GM21423 (cell line): ENCODE measurements around the gene ACTR3C.

Source experiments
- ATAC-seq: cut with Tn5 transposase; IDR thresholded peaks from one replicate; pipeline ENCODE4 v1.9.1; 2021; ENCODE audit warnings: mild to moderate bottlenecking, moderate library complexity; ENCODE audit not compliant: unreplicated experiment

ACTR3C gene

GRCh38 chr7:150337179-150337578 lies 13.8 kb upstream of the ACTR3C start:
- no peak for ATAC-seq

GRCh38 chr7:150336746-150337145 lies 13.4 kb upstream of the ACTR3C start:
- no peak for ATAC-seq

GRCh38 chr7:150335774-150336112 lies 12.4 kb upstream of the ACTR3C start:
- ATAC-seq: no peak

GRCh38 chr7:150335108-150335773 lies 11.9 kb upstream of the ACTR3C start:
- ATAC-seq: no peak

GRCh38 chr7:150334108-150334507 lies 10.8 kb upstream of the ACTR3C start:
- no peak for ATAC-seq

- ATAC-seq: no peak
Observed at GRCh38 chr7:150333659-150334058, 10.3 kb upstream of the ACTR3C start.

- no peak for ATAC-seq
Observed at GRCh38 chr7:150332852-150333635, 9.7 kb upstream of the ACTR3C start.

GRCh38 chr7:150330211-150330885 lies 7.0 kb upstream of the ACTR3C start:
- ATAC-seq: no peak

GRCh38 chr7:150329331-150330120 lies 6.2 kb upstream of the ACTR3C start:
- ATAC-seq: no peak

- ATAC-seq: no peak
Observed at GRCh38 chr7:150327308-150327707, 4.0 kb upstream of the ACTR3C start.

GRCh38 chr7:150326657-150327268 lies 3.4 kb upstream of the ACTR3C start:
- ATAC-seq: no peak

GRCh38 chr7:150325901-150326300 lies 2.6 kb upstream of the ACTR3C start:
- ATAC-seq: no peak

GRCh38 chr7:150325110-150325611 lies 1.8 kb upstream of the ACTR3C start:
- no peak for ATAC-seq

- no peak for ATAC-seq
Observed at GRCh38 chr7:150324373-150324961, 1.1 kb upstream of the ACTR3C start.

- ATAC-seq: no peak
Observed at GRCh38 chr7:150323682-150324372, 482 bp upstream of the ACTR3C start.

- ATAC-seq: no peak
Observed at GRCh38 chr7:150322114-150322832, 1.1 kb downstream of the ACTR3C start.

- ATAC-seq: no peak
Observed at GRCh38 chr7:150321788-150322113, 1.6 kb downstream of the ACTR3C start.

- no peak for ATAC-seq
Observed at GRCh38 chr7:150317748-150318444, 5.4 kb downstream of the ACTR3C start.
